Activated T-cell treated with anti-CD3 and anti-CD28 coated beads, Interleukin-2, amount 50 U/mL, for 72 hours (primary cell): ENCODE results near the gene PPP4R4. TPM values are rescaled to one million over a fixed set of nuclear protein-coding genes. Genes with fewer than 3 reads are reported as not detected.

Source experiments
- ATAC-seq, 2 donors: fragments of 150-1000 bp; cut with Tn5 transposase; replicated peaks in 1 of 2; 2 replicates each; pipeline ENCODE4 v1.10.0; 2021; ENCODE audit warnings: moderate library complexity in 2 of 2, mild to moderate bottlenecking in 1 of 2
- DNase-seq, 2 donors: peaks; one replicate each; pipeline ENCODE4 v3.0.0; 2021 to 2022; ENCODE audit warnings: mixed read lengths in 1 of 2
- H3K27ac Mint-ChIP-seq: one replicate; pipeline ENCODE4 v1.8.0; 2022; ENCODE audit warnings: mild to moderate bottlenecking, moderate library complexity, mixed read lengths
- H3K27me3 Mint-ChIP-seq: one replicate; pipeline ENCODE4 v1.8.0; 2022; ENCODE audit warnings: low read depth, mixed read lengths
- H3K36me3 Mint-ChIP-seq, 2 donors: one replicate each; pipeline ENCODE4 v1.8.0; 2022; ENCODE audit warnings: mixed read lengths in 2 of 2, mild to moderate bottlenecking in 1 of 2; ENCODE audit not compliant: insufficient read depth in 2 of 2
- H3K4me1 Mint-ChIP-seq: one replicate; pipeline ENCODE4 v1.8.0; 2022; ENCODE audit warnings: low read depth, mixed read lengths
- H3K4me3 Mint-ChIP-seq, 2 donors: one replicate each; pipeline ENCODE4 v1.8.0; 2022; ENCODE audit warnings: mild to moderate bottlenecking in 2 of 2, mixed read lengths in 2 of 2, moderate library complexity in 2 of 2
- H3K9me3 Mint-ChIP-seq, 2 donors: one replicate each; pipeline ENCODE4 v1.8.0; 2022; ENCODE audit warnings: mixed read lengths in 2 of 2
- total RNA-seq, 2 donors: library from RNA; stranded (reverse); gene quantifications; one replicate each; pipeline ENCODE4 v1.2.3, GENCODE V29; 2022

Gene PPP4R4
- total RNA-seq, 2 donors from 2014 or later: 6.2 to 9.5 TPM

DNA sequence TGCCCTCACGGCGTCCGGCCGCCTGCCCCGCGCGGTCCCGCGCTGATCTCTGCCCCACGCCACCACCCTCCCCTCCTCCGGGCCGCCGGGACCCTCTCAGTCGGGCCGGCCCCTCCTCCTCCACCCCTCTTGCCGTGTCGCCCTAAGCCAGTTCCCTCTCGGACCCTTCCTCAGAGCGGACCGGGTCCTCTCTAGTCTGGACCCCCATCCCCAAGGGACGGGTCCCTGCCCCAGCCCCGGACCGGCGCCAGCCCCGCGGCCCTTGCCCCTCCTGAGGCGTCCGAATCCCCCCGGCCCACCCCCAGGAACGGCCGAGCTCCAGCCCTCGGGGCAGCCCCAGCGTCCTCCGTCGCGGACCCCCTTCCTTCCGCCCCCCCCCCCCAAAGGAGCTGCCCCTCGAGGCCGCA lies 485 bp downstream of the PPP4R4 start:
- DNase-seq: no peak
- ATAC-seq: no peak
- Mint-ChIP-seq H3K27me3 (peaks cover 32% of the 10 kb centered on the region), H3K4me3 (peak overlapping the region; percentile 86 to 92), H3K9me3 (no peaks in the 10 kb centered on the region), H3K27ac (no peak overlapping the region), H3K36me3 (peaks cover 2% of the 10 kb centered on the region in 2 donors), H3K4me1 (peaks cover 38% of the 10 kb centered on the region)

- Mint-ChIP-seq H3K36me3 (peaks cover 2% of the 10 kb centered on the region in 2 donors), H3K4me1 (peaks cover 40% of the 10 kb centered on the region), H3K4me3 (peak overlapping the region; percentile 86 to 92), H3K27ac (peak overlapping the region; percentile 65), H3K9me3 (no peaks in the 10 kb centered on the region), H3K27me3 (peaks cover 32% of the 10 kb centered on the region)
- no peak for ATAC-seq
- DNase-seq: peak; percentile 20 to 25
Measured at GRCh38 chr14:94175011-94175745, 1.1 kb downstream of the PPP4R4 start.

- H3K9me3 Mint-ChIP-seq: no peaks in the 10 kb centered on the region
- DNase-seq (no peak), ATAC-seq (no peak)
- H3K27ac Mint-ChIP-seq: no peak overlapping the region
- H3K27me3 Mint-ChIP-seq: peaks cover 32% of the 10 kb centered on the region
- peak overlapping the region; percentile 86 to 92 for H3K4me3 Mint-ChIP-seq
- peaks cover 2% of the 10 kb centered on the region in 2 donors for H3K36me3 Mint-ChIP-seq
- H3K4me1 Mint-ChIP-seq: peaks cover 45% of the 10 kb centered on the region
Measured at GRCh38 chr14:94175747-94176146, 1.6 kb downstream of the PPP4R4 start.

DNA sequence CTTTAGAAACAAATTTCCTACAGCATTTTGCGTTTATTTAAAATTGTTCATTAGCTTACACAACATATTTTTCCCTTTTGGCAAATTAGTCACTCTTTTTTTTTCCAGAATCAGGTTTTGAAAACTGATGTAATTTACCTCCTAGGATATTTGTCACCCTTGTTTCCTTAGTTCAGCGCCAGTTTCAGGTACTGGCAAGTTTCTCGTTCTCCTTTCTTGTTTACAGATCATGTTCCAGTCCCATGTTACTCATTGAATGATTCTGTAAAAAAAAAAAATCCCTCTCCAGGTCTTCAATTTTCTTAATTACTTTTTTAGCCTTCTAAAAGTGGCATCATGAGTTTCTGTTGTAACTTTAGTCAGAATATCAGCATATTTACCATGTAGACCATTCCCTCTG lies 2.7 kb downstream of the PPP4R4 start:
- DNase-seq (no peak), ATAC-seq (no peak)
- H3K27ac Mint-ChIP-seq: no peak overlapping the region
- H3K9me3 Mint-ChIP-seq: no peaks in the 10 kb centered on the region
- peak overlapping the region; percentile 1 to 86 for H3K4me3 Mint-ChIP-seq
- H3K4me1 Mint-ChIP-seq: peaks cover 53% of the 10 kb centered on the region
- H3K36me3 Mint-ChIP-seq: peaks cover 2% of the 10 kb centered on the region in 2 donors
- H3K27me3 Mint-ChIP-seq: peaks cover 29% of the 10 kb centered on the region

GRCh38 chr14:94177806-94178205 lies 3.7 kb downstream of the PPP4R4 start:
- Mint-ChIP-seq H3K4me1 (peaks cover 52% of the 10 kb centered on the region), H3K9me3 (no peaks in the 10 kb centered on the region), H3K27me3 (peaks cover 23% of the 10 kb centered on the region), H3K27ac (no peak overlapping the region), H3K4me3 (peak overlapping the region in 1 of 2 donors; percentile 17), H3K36me3 (peaks cover 2% of the 10 kb centered on the region in 2 donors)
- DNase-seq: no peak
- ATAC-seq: no peak

- Mint-ChIP-seq H3K27me3 (peaks cover 23% of the 10 kb centered on the region), H3K4me3 (no peak overlapping the region), H3K4me1 (peaks cover 44% of the 10 kb centered on the region), H3K27ac (no peak overlapping the region), H3K9me3 (no peaks in the 10 kb centered on the region), H3K36me3 (peaks cover 2% of the 10 kb centered on the region in 2 donors)
- DNase-seq: no peak
- no peak for ATAC-seq
Measured at GRCh38 chr14:94179244-94179643, 5.1 kb downstream of the PPP4R4 start.

GRCh38 chr14:94180655-94181271 lies 6.6 kb downstream of the PPP4R4 start:
- peak overlapping the region; percentile 6 for H3K27ac Mint-ChIP-seq
- H3K4me3 Mint-ChIP-seq: peak overlapping the region; percentile 57 to 60
- DNase-seq (no peak), ATAC-seq (peak; percentile 76 to 86)
- peaks cover 13% of the 10 kb centered on the region for H3K27me3 Mint-ChIP-seq
- peaks cover 35% of the 10 kb centered on the region for H3K4me1 Mint-ChIP-seq
- no peaks in the 10 kb centered on the region for H3K9me3 Mint-ChIP-seq
- H3K36me3 Mint-ChIP-seq: no peaks in the 10 kb centered on the region

- no peak overlapping the region for H3K27ac Mint-ChIP-seq
- no peaks in the 10 kb centered on the region for H3K36me3 Mint-ChIP-seq
- DNase-seq (no peak), ATAC-seq (no peak)
- no peaks in the 10 kb centered on the region for H3K9me3 Mint-ChIP-seq
- peaks cover 7% of the 10 kb centered on the region for H3K27me3 Mint-ChIP-seq
- H3K4me1 Mint-ChIP-seq: peaks cover 25% of the 10 kb centered on the region
- no peak overlapping the region for H3K4me3 Mint-ChIP-seq
Measured at GRCh38 chr14:94181835-94182234, 7.7 kb downstream of the PPP4R4 start.

DNA sequence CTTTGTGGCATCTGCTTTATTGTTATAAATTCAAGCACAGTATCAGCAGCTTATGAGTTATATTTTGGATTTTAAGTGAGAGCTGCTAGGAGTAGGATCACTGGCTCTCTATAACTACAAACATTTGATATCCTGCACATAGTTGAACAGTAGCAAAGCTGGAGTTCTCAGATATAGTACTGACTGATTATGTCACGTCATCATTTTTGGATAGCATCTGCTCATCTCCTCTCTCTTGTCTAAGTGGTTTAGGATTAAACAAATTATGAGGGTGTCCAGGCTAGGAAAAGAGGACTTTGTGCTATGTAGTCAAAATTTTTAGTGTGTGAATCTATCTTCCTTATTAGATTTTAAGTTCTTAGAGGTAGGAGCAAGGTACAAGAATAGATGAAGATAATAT lies 18.4 kb downstream of the PPP4R4 start:
- ATAC-seq: no peak
- no peak overlapping the region for H3K4me3 Mint-ChIP-seq
- H3K27me3 Mint-ChIP-seq: peaks cover 18% of the 10 kb centered on the region
- peaks cover 0 to 5% of the 10 kb centered on the region in 2 donors for H3K36me3 Mint-ChIP-seq
- no peak for DNase-seq
- H3K4me1 Mint-ChIP-seq: no peaks in the 10 kb centered on the region
- H3K9me3 Mint-ChIP-seq: peaks cover 0 to 3% of the 10 kb centered on the region in 2 donors
- H3K27ac Mint-ChIP-seq: no peak overlapping the region

DNA sequence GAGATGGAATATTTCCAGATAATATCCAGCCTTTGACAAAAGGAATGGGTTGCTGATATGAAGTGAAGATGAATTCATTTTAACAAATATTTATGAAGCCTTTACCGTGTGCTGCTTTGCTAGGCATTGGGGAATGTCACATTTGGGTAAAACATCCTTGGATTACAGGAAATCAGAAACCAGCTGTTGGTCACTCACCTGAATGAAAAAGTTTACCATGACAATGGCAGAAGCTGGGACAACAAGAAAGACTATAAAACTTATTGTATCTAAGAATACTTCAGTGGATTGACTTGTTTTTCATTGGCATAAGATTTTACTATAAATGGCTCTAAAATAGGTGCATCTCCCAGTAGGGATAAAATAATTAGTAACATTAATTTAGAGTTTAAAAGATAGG lies 19.7 kb downstream of the PPP4R4 start:
- no peak for ATAC-seq
- no peak overlapping the region for H3K4me3 Mint-ChIP-seq
- peaks cover 14% of the 10 kb centered on the region for H3K27me3 Mint-ChIP-seq
- H3K4me1 Mint-ChIP-seq: no peaks in the 10 kb centered on the region
- DNase-seq: no peak
- H3K9me3 Mint-ChIP-seq: peaks cover 0 to 3% of the 10 kb centered on the region in 2 donors
- H3K36me3 Mint-ChIP-seq: peaks cover 0 to 5% of the 10 kb centered on the region in 2 donors
- H3K27ac Mint-ChIP-seq: no peak overlapping the region

DNA sequence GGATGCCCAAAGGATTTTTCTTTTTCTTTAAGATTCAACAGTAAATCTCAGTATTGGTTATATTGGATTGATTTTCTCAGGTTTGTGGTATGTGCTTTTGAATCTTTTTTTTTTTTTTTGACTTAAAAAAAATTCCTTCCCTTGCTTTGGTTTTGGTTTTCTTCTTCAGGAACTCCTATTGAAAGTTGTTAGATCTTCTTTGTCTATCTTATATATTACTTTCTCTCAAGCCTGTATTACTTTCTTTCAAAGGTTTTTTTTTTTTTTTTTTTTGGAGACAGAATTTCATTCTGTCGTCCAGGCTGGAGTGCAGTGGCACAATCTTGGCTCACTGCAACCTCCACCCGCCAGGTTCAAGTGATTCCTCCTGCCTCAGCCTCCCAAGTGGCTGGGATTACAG lies 21.9 kb downstream of the PPP4R4 start:
- peaks cover 5 to 11% of the 10 kb centered on the region in 2 donors for H3K36me3 Mint-ChIP-seq
- H3K4me1 Mint-ChIP-seq: no peaks in the 10 kb centered on the region
- peaks cover 7 to 10% of the 10 kb centered on the region in 2 donors for H3K9me3 Mint-ChIP-seq
- H3K27me3 Mint-ChIP-seq: peaks cover 21% of the 10 kb centered on the region
- no peak overlapping the region for H3K4me3 Mint-ChIP-seq
- DNase-seq: no peak
- no peak overlapping the region for H3K27ac Mint-ChIP-seq
- no peak for ATAC-seq

DNA sequence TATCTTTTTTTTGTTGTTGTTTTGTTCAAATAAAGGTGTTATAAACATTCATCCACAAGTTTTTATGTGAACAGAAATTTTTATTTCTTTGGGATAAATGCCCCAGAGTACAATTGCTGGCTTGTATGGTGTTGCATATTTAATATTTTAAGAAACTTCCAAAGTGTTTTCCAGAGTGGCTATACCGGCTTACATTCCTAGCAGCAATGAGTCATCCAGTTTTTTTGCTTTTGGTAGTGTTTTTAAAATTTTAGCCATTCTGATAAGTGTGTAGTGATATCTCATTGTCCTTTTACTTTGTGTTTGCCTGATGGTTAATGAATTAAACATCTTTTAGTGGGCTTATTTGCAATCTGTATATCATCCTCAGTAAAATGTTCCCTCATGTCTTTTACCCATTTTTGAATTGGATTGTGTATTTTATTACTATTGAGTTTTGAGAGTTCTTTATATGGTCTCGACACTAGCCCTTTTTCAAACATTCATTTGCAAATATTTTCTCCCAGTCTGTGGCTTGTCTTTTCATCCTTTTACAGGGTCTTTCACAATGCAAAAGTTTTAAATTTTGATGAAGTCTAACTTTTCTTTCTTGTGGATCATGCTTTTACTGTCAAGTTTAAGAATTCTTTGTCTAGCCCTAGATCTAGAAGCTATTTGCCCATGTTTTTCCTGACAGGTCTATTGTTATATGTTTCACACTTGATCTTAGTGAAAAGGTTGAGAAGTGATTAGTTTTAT lies 29.5 kb downstream of the PPP4R4 start:
- H3K4me3 Mint-ChIP-seq: no peak overlapping the region
- no peaks in the 10 kb centered on the region for H3K4me1 Mint-ChIP-seq
- no peak for DNase-seq
- H3K27ac Mint-ChIP-seq: no peak overlapping the region
- no peak for ATAC-seq
- peaks cover 5 to 6% of the 10 kb centered on the region in 2 donors for H3K36me3 Mint-ChIP-seq
- H3K27me3 Mint-ChIP-seq: peaks cover 35% of the 10 kb centered on the region
- peaks cover 7 to 9% of the 10 kb centered on the region in 2 donors for H3K9me3 Mint-ChIP-seq

GRCh38 chr14:94213021-94213420 lies 38.9 kb downstream of the PPP4R4 start:
- peak in 1 of 2 donors; percentile 49 for ATAC-seq
- DNase-seq: no peak
- peaks cover 5% of the 10 kb centered on the region in 2 donors for H3K9me3 Mint-ChIP-seq
- peaks cover 8% of the 10 kb centered on the region for H3K27me3 Mint-ChIP-seq
- no peak overlapping the region for H3K27ac Mint-ChIP-seq
- H3K36me3 Mint-ChIP-seq: peaks cover 2 to 3% of the 10 kb centered on the region in 2 donors
- H3K4me1 Mint-ChIP-seq: no peaks in the 10 kb centered on the region
- H3K4me3 Mint-ChIP-seq: no peak overlapping the region
